GM13977 (cell line): ENCODE results near the gene RLF.

Experiments used
- DNase-seq: peaks from one replicate; pipeline ENCODE4 v3.0.0; 2012; ENCODE audit warnings: low spot score
- CTCF ChIP-seq: IDR thresholded peaks from 2 replicates; pipeline ENCODE4 v1.5.1; 2012; ENCODE audit warnings: mild to moderate bottlenecking, control low read depth; ENCODE audit not compliant: insufficient read depth; ENCODE audit errors: extremely low read depth, missing control alignments
- in situ Hi-C: fragments of 300-500 bp; cut with MboI; formaldehyde crosslinking; loops from one replicate; pipeline ENCODE4 v1.12.0; 2022; ENCODE audit warnings: low sequenced_read_pairs, low pct_unique_long_range_greater_than_20kb, mixed read lengths, inconsistent platforms; ENCODE audit not compliant: unreplicated experiment

Gene RLF

DNA sequence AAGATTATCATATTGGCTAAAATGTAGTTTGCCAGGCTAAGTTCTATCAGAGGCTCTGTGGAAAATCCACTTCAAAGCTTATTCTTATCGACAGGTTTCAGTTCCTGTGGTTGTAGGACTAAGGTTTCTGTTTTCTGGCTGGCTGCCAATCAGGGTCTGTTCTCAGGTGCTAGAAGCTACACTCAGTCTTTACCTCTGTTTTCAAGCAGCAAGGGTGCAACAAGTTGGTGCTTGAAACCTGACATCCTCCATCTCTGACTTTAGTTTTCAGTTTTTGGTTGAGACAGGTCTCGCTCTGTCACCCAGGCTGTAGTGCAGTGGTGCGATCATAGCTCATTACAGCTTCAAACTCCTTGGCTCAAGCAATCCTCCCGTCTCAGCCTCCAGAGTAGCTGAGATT lies 71.3 kb downstream of the RLF start:
- peak; percentile 58 for DNase-seq
- in situ Hi-C loops, result no loop called here
- TF ChIP-seq CTCF, result no peak

- TF ChIP-seq CTCF, result no peak
- in situ Hi-C loops, result no loop called here
- no peak for DNase-seq
These were observed 78.4 kb downstream of the RLF start for GRCh38 chr1:40239626-40240025.

- TF ChIP-seq CTCF, result no peak
- in situ Hi-C loops, result no loop called here
These were observed 79.2 kb downstream of the RLF start for GRCh38 chr1:40240390-40240789.

DNA sequence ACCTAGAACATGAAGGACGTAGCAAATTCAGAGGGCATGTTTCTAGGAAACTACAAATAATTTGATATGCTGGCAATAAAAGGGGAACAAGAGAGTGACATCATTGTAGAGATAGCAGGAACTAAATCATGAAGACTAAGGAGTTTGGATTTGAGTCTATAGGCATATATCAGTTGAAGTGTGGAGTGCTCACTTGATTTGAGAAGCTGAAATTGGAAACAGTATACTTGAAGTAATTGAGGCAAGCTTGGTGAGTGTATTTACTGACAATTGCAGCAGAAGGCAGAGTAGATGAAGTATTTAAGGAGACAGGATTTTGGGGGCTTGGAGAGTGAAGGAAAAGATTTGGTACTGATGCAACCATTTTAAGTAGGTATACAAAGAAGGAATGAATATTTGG lies 80.2 kb downstream of the RLF start:
- no peak for TF ChIP-seq CTCF
- DNase-seq, result no peak
- in situ Hi-C loops, result no loop called here

More at GRCh38 chr1:40240390-40240789, 79.2 kb downstream of the RLF start:
- no peak for DNase-seq

GRCh38 chr1:40243351-40243750 lies 82.2 kb downstream of the RLF start:
- in situ Hi-C loops, result no loop called here
- no peak for DNase-seq
- no peak for TF ChIP-seq CTCF

DNA sequence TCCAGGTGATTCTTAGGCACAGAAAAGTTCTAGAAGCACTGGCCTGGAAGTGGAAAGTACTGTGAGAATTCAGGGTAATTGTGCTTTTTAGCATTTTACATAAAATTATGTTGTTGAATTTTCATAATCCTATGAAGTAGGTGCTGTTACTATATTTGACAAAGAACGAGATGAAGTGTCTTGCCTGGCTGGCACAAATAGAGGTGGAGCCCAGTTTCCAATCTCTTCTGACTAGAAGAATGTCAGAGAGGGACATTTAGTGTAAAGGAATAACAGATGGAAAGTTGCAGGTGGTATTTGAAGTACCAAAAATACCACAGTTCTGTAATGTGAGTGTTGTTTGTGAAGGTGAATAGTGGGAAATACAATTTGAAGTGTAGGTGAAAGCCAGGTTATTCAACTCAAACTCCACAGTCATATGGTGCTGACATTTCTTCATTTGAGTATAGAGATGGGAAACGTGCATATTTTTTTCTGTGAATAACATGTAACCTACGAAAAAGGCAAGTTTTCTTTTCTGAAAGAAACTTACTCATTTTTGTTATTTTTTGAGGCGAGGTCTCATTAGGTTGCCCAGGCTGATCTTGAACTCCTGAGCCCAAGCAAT lies 83.1 kb downstream of the RLF start:
- no peak for TF ChIP-seq CTCF
- DNase-seq, result no peak
- in situ Hi-C loops, result no loop called here

- in situ Hi-C loops, result no loop called here
These were observed 84.5 kb downstream of the RLF start for GRCh38 chr1:40245686-40246085.

More at GRCh38 chr1:40245686-40246085, 84.5 kb downstream of the RLF start:
- DNase-seq, result no peak
- no peak for TF ChIP-seq CTCF
